Gastrocnemius medialis (tissue), 4 donors: ENCODE results near the gene ZFP36L2.

ENCODE experiments used
- POLR2A ChIP-seq, 2 donors: fragments of 450-650 bp; IDR thresholded peaks; one replicate each; pipeline ENCODE4 v1.6.1; 2017; ENCODE audit warnings: antibody characterized with exemption in 2 of 2, mild to moderate bottlenecking in 2 of 2, moderate library complexity in 2 of 2
- TF ChIP-seq, protein P1 (sequence below), 5 experiments: fragments of 450-650 bp in 3 of 5; fragments of 200-600 bp in 2 of 5; sonication (generic) in 2 of 5; IDR thresholded peaks in 4 of 5; conservative IDR thresholded peaks in 1 of 5; 1 replicate in 4 of 5; 2 replicates in 1 of 5; pipeline ENCODE4 v1.5.1; 2016 to 2019; ENCODE audit warnings: antibody characterized with exemption in 5 of 5, mild to moderate bottlenecking in 3 of 5, moderate library complexity in 3 of 5

DNA sequence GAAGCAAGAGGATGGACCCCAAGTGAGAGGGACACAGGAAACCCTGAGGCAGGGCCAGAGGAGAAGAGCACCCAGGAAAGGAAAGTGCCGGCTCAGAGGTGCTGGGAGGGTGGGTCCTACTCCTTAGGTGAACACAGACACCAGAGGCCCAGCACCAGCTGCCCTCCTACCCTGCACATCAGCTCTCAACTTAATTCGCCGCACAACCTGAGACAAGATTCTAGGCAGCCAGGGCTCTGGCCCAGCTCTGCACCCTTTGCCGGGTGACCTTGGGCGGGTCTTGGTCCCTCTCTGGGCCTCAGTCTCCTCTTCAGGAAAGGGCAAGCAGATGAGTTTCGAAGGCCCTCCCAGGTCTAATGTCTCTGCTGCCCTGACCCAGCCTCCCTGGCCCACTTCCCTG is 28.1 kb downstream of the ZFP36L2 start:
- TF ChIP-seq, protein P1, sequence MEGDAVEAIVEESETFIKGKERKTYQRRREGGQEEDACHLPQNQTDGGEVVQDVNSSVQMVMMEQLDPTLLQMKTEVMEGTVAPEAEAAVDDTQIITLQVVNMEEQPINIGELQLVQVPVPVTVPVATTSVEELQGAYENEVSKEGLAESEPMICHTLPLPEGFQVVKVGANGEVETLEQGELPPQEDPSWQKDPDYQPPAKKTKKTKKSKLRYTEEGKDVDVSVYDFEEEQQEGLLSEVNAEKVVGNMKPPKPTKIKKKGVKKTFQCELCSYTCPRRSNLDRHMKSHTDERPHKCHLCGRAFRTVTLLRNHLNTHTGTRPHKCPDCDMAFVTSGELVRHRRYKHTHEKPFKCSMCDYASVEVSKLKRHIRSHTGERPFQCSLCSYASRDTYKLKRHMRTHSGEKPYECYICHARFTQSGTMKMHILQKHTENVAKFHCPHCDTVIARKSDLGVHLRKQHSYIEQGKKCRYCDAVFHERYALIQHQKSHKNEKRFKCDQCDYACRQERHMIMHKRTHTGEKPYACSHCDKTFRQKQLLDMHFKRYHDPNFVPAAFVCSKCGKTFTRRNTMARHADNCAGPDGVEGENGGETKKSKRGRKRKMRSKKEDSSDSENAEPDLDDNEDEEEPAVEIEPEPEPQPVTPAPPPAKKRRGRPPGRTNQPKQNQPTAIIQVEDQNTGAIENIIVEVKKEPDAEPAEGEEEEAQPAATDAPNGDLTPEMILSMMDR (IDR thresholded peaks at IDR 0.05 in 4 of 5, conservative IDR thresholded peaks at IDR 0.05 in 1 of 5), result no peak
- no peak for TF ChIP-seq POLR2A (IDR thresholded peaks at IDR 0.05)
